HG03135 (cell line): Measurements from ENCODE around the gene PASK.

ENCODE experiments used
- ATAC-seq: cut with Tn5 transposase; IDR thresholded peaks from one replicate; pipeline ENCODE4 v1.9.1; 2021; ENCODE audit warnings: mild to moderate bottlenecking, moderate library complexity; ENCODE audit not compliant: unreplicated experiment

Gene PASK

DNA sequence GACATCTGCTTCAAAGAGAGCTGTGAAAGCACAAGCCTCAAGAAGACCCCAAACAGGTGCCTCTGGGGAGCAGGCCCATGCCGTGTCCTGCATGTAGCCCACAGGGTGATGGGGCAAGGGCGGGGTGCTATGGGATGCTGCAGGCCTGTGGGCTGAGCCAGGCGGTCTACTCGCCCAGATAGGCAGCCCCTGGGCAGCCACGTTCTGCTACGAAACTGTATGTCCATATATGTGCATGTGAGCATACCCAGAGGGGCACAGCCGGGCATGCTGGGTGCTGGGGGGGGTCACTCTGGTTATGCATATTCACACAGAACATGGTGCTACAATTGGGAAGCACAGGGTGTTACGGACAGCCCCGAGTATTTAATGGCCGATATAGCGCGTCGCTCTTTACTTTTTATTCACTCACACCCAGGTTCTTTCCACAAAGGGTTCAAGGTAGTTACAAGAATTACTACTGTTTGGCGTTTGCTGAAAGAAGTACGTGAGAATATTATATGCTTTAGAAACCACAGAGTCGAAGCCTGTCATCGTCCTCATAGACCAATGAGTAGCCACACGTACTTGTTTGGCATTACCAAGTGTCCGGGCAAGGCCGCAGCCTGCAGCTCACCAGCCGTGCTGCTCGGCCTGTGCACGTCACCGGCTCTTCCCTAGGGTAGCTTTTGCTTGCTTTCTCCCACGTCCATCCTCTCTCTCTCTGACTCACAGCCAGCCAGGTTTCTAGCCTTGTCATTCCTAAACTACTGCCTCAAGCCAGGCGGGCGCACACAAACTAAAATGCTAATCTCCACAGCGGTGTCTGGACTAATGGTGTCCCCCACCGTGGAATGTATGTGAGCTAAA is 61.6 kb downstream of the PASK start:
- ATAC-seq = no peak

DNA sequence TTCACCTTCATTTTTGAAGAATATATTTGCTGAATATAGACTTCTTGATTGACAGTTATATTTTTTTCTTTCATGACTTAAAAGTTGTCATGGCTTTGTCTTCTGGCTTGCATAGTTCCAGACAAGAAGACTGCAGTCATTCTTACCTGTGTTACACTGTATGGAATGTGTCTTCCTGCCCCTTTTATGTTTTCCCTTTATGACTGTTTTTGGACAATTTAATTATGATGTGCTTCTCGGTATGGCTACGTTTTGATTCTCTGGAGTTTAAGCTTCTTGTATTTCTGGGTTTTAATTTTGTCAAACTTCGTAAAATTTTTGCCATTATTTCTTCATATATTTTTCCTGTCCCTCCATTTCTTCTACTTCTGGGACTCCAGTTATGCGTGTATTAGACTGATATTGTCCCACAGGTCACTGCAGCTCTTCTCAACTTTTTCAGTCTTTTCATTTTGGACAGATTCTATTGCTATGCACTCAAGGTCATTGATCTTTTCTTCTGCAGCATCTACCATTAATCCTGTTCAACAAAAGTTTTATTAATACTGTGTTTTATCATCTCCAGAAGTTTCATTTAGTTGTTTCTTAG is 64.3 kb downstream of the PASK start:
- no peak for ATAC-seq

DNA sequence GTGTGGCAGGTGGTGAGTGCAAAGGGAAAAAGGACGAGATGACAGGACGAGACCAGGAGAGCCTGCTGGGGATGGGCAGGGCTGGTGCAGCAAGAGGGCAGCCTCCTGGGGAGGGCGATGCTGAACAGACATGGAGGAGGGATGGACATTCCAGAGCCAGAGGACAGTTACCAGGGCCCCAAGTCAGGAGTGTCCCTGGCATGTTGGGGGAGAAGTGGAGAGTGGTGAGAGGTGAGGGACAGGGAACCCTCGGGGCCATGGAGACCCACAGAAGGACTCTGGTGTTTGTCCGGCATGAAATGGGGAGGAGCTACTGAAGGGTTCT is 66.2 kb downstream of the PASK start:
- ATAC-seq = no peak

DNA sequence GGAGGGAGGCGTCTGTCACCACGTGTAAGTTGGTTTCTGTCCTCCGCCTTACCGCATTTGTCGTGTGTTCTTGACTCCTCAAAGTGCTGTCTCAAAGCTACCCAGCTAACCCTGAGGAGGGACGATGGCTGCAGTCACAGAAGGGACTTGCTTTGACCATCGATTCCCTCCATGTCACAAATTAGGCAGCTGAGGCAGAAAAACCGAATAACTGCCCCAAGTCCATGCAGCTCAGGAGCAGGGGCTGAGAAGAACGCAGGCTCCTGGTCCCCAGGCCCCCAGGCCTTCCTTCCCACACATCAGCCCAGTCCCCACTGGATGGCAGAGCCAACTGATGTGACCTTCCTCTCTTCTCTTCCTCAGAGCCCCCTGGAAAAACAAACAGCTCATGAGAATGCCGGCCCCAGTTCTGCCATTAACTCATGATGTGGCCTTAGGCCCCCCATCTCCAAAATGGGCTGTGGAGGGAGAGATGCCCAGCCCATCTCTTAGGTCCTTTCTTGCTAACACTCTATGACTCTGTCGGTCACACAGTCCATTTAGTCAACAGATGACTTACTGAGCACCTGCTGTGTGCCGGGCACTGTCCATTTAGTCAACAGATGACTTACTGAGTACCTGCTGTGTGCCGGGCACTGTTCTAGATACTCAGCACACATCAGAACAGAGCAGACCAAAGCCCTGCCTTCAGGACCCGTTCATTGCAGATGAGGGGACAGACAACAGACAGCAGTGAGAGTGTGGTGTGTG is 66.8 kb downstream of the PASK start:
- no peak for ATAC-seq

DNA sequence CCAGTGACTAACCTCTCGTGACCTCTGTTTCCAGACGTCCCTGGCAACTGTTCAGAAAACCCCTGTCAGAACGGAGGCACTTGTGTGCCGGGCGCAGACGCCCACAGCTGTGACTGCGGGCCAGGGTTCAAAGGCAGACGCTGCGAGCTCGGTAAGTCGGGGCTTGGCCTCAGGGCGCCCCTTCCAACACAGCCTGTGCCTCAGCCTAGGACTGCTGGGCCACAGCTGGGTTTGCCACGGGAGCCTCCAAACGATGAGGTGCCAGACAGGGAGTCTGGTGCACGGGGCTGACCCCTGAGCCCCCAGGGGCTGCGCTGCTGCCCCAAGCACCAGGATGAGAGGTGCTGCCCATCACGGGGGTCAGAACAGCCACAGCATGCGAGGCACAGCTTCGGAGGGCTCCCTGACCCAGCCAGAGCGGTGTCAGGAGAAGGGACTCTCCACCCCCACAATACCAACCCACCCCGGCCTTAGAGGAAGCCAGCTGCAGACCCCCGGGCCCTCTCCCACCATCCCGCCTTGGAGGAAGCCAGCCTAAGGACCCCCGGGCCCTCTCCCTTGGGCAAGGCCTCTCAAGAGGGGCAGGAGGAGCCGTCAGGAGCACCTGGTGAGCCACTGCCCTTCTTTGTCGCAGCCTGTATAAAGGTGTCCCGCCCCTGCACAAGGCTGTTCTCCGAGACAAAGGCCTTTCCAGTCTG is 67.5 kb downstream of the PASK start:
- ATAC-seq = no peak

DNA sequence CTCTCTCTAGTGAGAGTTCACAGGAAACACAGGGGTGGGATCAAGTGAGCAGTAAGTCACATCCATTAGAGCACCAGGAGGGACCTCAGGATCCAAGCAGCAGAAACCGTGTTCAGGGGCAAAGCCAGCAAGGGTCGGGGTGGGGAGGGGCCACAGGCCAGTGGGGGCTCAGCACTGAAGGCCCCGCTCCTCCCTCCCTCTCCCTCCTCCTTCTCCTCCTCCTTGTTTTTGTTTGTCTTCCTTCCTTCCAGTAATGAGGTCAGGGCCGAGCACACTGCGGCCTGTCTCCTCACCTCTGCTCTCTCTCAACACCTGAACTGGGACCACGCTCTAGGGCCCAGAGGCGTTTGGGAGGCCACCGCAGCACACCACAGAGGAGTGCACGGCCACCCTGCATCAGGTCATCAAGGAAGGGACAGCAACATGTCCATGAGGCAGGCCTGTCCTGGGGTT is 68.1 kb downstream of the PASK start:
- no peak for ATAC-seq

DNA sequence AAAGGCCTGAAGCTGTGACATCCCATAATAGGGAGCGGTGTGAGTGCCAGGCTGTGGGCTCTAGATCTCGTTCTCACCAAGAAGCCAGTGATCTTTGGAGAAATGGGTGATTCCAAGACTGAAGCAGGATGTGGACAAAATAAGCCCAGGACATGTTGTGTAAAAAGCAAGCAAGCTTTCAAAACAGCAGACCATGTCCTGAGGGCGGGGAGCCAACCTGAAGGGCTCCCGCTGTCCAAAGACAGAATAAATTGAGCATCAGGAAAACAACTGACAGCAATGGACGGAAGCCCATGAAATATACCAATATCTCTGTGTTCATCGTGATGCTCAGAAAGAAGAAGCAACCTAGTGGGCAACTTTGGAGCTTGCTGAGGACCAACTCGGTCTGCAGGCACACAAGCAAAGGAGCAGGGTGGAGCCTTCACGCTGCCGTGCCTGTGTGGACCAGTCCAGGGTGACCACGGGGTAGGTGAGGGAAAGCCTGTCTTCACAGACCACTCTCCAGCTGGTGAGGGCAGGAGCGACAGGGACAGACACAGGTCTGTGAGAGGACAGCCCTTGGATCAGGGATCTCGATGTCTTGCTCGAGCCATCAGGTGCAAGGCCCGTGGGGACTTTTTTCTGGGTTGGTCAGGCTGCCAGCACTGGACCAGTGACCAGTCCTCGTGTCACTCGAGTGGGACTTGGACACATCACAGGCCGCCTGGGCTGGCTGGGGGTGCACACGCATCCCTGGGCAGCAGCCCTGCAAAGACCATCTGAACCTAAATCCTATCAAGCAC is 68.7 kb downstream of the PASK start:
- ATAC-seq = no peak

DNA sequence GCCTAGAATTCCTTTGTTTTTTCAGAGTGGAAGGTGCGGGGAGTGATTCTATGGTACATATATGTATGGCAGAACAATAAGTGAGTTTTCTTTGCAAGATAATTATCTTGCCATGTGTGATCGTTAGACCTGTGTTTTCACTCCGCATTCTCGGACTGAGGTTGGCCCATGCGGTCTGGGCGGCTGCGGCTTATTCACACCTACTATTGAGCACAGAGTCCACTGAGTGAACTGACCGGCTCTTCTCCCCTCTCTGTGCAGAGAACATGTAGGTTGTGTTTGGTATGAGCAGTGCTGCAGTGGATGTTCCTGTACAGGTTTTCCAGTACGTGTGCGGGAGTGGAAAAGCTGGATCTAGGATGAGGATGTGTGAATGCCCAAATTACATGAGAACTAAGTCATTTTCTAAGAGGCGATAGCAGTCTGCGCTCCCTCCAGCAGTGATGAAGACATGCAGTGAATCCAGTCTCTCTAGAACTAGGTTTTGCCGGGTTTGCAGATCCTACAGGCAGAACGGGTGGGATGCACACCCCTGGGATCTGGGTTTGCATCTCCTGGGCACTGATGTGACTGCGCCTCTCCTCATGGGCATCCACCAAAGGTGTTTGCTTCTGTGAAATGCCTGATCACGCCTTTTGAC is 74.3 kb downstream of the PASK start:
- no peak for ATAC-seq

DNA sequence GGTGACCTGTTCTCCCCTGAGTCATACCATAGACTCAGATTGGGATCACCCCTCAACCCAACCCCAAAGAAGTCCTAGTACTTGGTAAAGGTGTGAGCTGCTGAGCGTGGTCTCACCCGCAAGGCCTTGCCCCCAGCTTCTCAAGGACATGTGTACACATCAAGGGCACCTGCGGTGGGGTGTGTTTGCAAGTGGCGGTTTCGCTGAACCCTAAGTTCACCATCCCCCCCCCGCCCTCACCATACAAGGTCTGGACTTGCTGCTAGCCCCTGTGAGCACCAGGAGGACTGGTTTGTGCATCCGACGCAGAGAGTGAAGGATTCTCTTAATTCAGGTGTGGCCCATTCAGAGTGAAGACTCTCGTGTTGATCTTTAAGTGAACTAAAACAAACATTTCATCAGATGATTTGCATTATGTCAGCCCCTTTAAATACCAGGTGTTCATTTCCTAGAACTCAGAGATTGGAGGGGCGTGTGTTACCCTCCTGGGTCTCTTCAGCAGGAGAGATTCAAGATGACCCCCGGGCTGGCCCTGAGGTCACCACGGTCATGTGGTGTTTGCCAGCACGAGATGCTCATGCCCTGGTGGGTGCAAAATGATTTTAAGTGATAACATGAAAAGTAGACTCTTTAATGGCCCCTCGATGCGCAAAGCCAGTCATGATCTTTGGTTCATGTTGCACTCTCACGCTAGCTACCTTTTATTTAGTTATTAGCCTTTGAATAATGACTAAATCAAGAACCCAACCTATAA is 75.0 kb downstream of the PASK start:
- no peak for ATAC-seq

DNA sequence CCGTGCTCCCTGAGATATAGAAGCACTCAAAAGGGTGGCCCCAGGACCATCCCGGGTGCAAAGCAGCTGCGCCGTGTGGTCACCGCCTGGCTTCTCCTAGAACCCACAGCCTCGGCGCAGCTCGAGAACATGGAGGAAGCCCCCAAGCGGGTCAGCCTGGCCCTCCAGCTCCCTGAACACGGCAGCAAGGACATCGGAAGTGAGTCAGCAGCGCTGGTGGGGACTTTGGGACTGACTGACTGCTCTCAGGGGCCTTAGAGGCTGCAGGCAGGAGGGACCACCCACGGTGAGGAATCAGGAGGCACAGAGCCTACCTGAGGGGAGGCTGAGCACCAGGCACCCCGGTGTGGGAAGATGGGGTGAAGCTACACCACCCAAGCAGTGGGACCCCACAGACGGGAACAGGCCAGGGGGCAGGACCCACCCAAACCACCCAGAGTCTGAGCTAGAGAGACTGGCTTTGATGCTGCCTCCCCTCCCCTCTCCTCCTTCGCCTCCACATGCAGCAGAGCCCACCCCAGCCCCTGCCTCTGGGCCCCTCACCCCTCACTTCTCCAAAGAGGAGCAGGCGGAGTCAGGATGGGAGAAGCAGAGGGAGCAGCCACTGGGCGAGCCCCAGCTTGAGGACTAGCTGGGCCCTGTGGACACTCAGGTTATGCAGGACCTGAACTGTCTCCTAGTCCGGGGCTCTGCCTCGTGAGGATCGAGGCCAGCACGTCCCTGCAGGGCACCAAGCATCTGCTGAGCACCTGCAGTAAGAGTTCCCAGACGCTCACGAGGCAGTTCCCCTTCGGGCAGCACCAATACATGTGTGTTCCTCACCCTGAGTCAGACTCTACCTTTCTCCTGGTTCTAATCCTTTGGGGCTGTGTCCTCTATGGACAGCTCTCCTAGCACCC is 75.9 kb downstream of the PASK start:
- no peak for ATAC-seq

DNA sequence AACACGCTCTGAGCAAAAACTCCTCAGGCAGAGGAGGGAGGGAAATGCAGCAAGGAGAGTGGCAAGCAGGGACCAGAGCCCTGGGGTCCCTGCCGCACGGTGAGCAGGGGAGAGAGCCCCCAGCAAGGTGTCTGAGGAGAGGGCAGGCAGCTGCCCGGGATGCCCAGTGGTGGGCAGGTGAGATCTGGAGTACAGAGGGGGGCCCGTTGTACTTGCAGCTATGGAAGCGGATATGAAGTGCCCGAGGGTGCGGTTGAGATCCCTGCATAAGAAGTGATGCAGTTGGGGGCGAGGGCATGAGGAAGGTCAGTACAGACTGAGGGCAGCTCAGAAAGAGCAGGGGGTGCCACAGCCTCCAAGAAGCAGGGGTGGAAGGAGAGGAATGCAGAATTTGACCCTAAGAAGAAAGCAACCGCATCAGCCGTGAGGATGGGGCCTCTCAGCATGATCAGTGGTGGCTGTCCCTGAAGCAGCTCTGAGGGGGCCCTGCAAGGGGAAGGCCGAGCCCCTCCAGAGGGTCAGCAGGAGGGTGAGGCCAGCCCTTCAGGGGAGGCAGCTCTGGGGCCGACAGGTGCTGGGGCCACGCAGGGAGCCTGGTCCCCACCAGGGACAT is 76.6 kb downstream of the PASK start:
- ATAC-seq = no peak

DNA sequence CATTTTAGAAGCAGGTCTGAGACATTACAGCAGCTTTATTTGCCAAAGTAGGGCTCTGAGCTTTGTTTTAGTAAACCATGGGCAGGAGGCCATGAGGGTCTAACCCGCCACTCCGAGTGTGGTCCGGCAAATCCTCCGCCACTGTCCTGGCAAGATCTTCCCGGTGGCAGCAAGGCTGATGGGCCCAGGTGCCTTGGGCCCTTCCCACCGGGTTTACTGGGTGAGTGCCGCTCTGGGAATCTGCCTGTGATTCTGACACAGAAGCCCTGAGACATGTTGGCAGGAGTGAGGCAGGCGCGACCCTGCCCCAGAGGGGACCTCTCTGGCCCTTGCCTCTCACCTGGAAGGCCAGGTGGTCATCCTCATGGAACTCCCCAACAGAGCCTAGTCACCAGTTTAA is 77.1 kb downstream of the PASK start:
- no peak for ATAC-seq

DNA sequence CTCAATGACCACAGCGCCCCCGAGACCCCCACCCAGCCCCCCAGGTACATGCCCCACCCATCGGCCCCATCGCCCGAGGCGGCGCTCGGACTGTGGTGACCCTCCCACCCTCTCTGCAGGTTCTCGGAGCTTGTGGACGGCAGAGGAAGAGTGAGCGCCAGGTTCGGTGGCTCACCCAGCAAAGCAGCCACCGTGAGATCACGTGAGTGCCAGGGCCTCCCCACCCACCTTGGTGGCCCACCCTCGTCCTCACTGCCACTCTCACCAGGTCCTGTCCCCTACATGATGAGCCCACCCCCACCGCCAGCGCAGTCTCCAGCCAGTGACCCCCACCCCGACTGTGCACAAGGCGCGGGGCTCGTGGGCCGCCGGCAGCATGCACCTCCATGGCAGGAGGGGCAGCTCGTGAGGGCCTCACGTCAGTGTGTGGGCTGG is 77.6 kb downstream of the PASK start:
- ATAC-seq = no peak

DNA sequence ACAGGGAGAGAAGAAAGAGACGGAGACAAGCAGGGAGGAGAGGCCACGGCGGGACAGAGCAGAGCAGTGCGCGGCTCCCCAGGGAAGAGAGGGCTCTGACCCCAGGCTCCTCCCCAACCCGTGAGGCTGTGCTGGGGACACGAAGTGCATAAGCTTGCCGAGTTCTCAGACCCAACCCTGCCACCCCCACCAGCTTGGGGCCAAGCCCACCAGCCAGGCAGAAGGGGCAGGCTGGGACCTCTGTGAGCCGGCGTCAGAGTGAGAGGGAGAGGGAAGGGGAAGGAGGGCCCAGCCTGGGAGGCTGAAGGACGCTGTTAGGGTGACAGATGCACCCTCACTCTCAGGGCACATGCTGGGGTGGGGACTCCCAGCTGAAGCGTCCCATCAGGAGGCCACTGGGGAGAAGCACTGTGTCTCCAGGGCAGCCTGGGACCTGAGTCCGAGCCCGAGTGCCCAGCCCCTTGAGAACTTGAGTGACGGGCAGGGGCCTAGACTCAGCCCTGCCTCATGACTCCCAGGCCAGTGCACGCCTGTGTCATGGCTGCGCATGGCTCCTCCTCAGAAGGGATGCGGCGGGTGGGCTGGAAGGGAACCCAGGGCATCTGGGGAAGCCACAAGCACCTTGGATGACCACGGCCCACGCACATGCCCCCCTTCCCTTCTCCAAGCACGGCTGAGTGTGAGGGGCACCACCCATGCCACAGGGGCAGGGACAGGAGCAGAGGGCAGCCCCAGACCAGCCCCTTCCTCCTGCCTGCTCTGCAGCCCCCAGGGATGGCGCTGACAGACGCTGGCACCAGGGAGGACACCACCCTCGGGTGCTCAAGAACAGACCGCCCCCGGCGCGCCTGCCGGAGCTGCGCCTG is 78.2 kb downstream of the PASK start:
- ATAC-seq = no peak

DNA sequence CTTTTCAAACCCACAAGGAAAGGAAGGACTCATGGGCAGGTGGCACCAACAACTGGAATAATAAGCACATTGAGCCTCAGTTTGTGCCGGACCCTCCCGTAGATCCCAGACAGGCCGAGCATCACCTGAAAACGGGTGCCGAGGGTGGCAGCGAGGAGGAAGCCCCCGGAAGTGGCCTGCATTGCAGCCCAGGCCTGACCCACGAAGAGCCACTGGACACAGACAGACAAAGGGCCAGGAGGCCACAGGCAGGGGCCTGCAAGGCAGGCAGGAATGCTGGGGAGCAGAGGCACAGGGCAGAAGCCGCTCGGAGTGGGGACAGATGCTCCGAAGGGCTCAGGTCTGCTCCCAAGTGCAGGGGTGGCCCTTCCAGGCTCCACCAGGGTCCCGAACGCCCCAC is 78.9 kb downstream of the PASK start:
- ATAC-seq = no peak

DNA sequence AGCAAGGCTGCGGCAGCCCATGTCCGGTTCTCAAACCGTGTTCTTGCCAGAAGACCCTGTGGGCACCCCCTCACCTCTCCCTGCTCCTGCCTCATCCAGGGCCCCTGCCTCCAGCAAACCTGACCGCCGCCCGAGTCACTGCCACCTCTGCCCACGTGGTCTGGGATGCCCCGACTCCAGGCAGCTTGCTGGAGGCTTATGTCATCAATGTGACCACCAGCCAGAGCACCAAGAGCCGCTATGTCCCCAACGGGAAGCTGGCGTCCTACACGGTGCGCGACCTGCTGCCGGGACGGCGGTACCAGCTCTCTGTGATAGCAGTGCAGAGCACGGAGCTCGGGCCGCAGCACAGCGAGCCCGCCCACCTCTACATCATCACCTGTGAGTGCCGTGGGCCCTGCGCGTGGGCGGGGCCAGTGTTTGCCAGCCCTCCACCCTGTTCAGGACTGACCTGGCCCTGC is 79.4 kb downstream of the PASK start:
- ATAC-seq = no peak
